ENCODE measurements around the gene VCL.
"Not testable (repeated sequence)": the region's sequence is repeated elsewhere in the genome, so short reads cannot be mapped to it uniquely, and the experiment has no call there.

VCL gene

DNA sequence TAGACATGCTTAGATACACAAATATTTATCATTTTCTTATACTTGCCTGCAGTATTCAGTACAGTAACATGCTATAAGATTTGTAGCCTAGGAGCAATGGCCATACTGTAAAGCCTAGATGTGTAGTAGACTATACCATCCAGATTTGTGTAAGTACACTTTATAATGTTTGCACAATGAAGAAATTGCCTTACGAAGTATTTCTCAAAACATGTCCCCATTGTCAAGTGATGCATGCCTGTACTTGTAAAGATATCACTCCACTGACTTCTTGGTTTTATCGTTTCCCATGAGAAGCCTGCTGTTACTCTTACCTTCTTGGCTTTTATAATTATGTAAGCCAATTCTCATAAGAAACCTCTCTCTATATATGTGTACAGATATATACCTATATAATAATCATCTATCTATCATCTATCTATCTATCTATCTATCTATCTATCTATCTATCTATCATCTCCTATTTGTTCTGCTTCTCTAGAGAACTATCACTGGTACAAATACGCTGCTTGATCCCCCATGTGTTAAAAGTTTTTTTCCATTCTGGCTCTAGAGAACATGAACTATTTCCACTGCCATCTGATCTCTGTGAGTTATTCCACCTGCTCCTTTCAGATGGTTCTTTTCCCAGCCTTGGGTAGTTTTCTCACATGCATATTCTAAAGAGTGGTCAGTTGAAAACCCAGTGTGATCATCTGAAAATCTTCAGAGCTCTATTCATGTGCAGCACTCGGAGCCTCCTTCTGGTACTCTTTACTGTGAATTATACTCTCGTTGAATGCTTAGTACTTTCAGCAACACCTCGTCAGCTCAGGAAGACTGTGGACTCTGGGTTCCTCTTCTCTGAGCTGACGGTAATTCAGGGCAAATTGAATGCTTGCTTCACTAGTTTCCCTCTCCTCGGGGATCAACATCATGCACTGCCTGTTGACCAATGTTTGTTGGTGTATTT, 14.5 kb upstream of the VCL start:
- DNase-seq = no peak
- TF ChIP-seq GATA1 (IDR thresholded peaks at IDR 0.05; ENCODE audit: low read depth, low read length) (no peak), POLR2A (IDR thresholded peaks at IDR 0.05; ENCODE audit: low read length) (no peak)

DNA sequence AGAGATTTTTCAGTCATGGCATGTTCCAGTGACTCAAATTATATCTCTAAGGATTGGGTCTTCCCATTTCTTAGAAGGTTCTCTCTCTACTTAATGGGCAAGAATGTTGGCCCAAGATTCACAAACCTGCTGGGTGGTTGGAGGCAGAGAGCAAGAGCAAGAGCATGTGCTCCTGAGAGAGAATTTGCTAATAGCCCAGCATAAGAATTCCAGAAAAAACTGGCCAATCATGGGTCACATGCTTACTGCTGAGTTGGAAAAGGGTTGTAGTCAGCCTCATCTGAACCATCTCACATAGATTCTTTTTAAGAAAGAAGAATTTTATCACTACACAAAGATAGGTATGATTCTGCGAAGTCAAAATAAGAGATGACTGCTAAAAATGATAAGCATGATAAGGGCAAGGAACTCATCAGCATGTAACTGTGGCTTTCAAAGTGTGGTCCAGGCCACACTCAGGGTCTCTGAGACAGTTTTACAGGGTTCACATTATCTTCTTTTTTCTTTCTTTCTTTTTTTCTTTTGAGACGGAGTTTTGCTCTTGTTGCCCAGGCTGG, 8.2 kb upstream of the VCL start:
- no peak for TF ChIP-seq POLR2A (IDR thresholded peaks at IDR 0.05; ENCODE audit: low read length)
- no peak for TF ChIP-seq GATA1 (IDR thresholded peaks at IDR 0.05; ENCODE audit: low read depth, low read length)
- peak; percentile 15 to 50 for DNase-seq

DNA sequence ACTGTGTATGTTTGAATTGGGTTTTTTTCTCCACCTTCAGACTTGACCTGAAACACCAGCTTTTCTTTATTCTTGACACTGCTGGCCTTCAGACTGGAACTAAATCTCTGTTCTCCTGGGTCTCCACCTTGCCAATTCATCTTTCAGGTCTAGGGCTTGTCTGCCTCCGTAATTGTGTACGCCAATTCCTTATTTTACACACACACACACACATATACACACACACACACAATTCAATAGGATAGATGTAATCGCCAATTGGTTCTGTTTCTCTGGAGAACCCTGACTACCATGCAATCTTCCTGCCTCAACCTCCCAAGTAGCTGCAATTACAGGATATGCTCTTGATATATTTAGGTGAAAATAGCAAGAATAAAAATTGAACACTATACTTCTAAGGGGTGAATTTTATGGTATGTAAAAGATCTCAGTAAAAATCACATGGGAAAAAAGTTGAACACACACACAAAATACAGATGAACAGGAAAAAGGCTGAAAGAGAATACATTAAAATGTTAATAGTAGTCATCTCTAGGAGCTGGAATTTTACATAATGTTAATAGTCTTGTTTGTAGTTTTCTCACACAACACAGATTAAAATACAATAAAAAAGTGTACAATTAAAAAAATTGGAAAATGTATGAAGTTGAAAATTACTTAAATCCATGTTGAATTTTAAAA, 6.6 kb upstream of the VCL start:
- TF ChIP-seq POLR2A (IDR thresholded peaks at IDR 0.05; ENCODE audit: low read length) (no peak), GATA1 (IDR thresholded peaks at IDR 0.05; ENCODE audit: low read depth, low read length) (no peak)
- no peak for DNase-seq

DNA sequence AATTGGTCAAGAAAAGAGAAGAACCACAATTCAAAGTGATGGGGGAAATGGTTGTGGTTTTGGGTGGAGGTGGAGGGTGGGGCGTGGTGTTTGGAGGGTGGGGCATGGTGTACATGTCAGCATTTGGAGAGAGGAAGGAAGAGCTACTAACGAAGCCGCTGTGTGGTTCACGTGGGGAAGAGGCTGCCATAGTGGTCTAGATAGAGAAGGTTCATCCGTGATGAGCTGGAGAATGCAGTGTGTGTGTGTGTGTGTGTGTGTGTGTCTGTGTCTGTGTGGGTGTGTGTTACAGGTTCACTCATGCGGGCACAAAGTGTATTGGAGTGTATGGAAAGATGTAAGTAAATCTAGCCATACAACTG, 6.1 kb upstream of the VCL start:
- peak; percentile 72 to 77 for DNase-seq
- TF ChIP-seq GATA1 (IDR thresholded peaks at IDR 0.05; ENCODE audit: low read depth, low read length) (no peak), POLR2A (IDR thresholded peaks at IDR 0.05; ENCODE audit: low read length) (no peak)

DNA sequence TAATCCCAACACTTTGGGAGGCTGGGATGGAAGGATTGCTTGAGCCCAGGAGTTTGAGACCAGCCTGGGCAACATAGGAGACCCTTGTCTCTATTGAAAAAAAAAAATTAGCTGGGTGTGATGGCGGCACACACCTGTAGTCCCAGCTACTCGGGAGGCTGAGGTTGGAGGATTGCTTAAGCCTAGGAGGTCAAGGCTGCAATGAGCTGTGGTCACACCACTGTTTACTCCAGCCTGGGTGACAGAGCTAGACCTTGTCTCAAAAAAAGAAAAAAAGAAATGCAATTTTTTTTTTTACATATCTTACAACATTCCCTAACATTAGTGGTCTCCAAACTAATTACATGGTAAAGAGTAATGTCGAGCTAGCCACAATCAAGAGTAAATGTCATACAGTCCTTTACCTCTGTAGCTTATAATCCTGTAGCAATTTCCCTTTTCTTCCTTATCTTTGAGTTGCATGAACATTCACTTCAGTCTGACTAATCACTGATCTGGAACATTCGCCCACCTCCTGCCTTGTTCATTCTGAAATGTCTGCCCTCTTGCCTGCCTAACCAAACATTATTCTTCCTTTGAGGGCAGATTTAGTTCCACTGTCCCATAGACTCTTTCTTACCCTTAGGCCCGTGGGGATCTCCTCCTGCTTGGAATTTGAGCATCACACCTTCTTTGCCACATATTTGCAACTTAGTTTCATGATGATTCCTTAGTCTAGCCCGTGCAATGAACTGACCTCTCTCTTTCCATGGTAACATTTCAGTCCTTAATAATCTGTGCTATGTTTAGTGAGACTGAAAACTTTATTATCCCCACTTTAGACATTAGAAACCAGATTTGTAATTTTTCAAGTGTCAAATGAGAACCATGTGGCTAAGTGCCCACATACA, 4.8 kb upstream of the VCL start:
- DNase-seq = peak; percentile 64 to 79
- no peak for TF ChIP-seq POLR2A (IDR thresholded peaks at IDR 0.05; ENCODE audit: low read length)
- TF ChIP-seq GATA1 (IDR thresholded peaks at IDR 0.05; ENCODE audit: low read depth, low read length) = no peak

DNA sequence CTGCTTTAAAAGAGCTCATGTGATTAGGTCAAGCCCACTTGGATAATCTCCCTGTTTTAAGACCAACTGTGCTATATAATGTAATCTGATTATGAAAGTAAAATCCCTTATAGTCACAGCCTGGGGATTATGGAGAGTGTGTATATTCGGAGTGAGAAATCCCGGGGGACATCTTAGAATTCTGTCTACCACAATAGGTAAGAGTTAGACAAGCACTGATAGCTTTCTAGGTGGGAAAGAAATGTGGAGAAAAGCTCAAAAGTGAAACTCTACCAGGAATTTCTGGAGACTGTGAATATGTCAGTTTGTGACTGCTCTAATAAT, 2.9 kb upstream of the VCL start:
- TF ChIP-seq POLR2A (IDR thresholded peaks at IDR 0.05; ENCODE audit: low read length) (no peak), GATA1 (IDR thresholded peaks at IDR 0.05; ENCODE audit: low read depth, low read length) (no peak)
- DNase-seq = no peak

DNA sequence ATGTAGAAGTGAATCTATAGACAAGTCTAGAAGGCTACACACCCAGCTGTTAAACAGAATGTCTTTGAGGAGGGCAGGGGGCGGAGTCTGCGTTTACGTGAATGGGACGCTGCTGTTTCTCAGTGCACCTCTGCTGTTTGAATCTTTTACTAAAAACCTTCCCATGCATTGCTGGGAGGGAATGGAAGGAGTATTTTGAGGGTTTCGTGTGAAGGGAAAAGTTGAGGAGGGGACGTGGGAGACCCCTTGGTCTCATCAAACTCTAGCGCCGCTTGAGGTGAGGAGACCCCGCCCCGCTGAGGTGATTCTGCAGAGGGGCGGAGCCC, 492 bp upstream of the VCL start:
- no peak for TF ChIP-seq POLR2A (IDR thresholded peaks at IDR 0.05; ENCODE audit: low read length)
- no peak for TF ChIP-seq GATA1 (IDR thresholded peaks at IDR 0.05; ENCODE audit: low read depth, low read length)
- peak; percentile 79 to 83 for DNase-seq

DNA sequence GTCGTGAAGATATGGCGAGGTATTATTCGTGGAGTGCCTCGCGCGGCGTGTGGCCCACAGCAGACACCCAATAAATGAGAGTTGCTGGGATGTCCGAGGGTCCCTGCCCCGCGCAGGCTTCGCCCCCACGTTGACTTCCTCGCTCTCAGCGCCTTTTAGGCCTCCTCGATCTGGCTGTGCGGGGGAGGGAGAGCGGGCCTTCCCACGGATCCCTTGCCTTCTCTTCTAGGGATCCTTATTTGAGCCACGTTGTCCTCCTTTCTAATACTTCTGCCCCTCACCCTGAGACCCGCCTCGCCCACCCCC, 660 bp downstream of the VCL start:
- DNase-seq = no peak
- TF ChIP-seq GATA1 (IDR thresholded peaks at IDR 0.05; ENCODE audit: low read depth, low read length) = no peak

DNA sequence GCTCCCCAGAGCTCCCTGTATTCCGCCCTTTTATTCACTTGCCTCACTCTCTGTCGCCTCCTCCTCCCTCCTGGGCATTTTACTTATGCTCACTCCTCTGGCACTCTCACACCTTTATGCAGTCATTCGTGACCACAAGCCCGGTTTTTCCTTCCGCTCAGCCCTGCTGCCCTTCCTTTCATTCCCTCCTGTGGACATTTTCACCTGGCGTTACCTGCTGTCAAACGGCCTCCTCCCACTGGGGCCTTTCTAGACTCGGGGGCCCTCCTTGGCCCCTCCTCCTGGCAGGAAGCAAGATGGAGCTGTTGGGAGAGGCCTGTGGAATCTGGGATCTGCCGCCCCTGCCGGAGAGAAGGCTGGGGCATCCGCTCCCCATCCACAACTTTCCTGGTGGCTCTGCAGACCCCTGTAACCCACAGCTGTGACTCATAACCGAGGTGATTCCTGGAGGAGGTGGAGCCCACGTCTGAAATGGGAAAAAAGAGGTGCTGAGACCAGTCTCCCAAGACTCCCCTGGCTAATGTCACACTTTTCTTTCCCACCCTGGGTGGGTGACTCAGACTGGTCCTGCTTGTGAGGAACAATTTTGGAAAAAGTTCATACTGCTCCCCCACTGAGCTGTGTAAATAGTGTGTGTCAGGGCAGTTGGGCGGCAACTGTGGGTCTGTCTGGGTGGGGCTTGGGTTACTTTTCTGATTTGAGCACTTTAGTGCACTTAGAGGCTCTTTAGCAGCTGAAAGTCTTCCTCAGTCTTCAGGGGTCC, 1.2 kb downstream of the VCL start:
- peak; percentile 14 to 39 for DNase-seq
- no peak for TF ChIP-seq GATA1 (IDR thresholded peaks at IDR 0.05; ENCODE audit: low read depth, low read length)
- TF ChIP-seq POLR2A (IDR thresholded peaks at IDR 0.05; ENCODE audit: low read length) = no peak

DNA sequence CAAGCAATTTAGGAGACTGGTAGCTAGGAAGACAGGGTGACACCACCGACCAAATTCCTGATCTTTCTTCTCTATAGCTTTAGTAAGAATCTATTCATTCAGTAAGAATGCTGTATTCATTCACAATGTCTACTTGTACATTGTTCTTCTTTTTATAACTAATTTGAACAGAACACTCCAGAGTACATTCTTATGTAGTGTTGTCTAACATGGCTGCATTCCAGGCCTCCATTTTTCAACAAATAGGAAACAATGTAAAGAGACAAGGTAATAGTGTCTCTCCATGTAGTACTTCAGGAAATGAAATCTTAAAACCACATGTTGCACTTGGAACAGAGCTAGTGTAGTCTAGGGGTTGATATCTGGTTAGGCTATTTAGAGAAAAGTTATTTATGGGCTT, 1.8 kb downstream of the VCL start:
- DNase-seq = no peak
- TF ChIP-seq POLR2A (IDR thresholded peaks at IDR 0.05; ENCODE audit: low read length) (no peak), GATA1 (IDR thresholded peaks at IDR 0.05; ENCODE audit: low read depth, low read length) (no peak)

DNA sequence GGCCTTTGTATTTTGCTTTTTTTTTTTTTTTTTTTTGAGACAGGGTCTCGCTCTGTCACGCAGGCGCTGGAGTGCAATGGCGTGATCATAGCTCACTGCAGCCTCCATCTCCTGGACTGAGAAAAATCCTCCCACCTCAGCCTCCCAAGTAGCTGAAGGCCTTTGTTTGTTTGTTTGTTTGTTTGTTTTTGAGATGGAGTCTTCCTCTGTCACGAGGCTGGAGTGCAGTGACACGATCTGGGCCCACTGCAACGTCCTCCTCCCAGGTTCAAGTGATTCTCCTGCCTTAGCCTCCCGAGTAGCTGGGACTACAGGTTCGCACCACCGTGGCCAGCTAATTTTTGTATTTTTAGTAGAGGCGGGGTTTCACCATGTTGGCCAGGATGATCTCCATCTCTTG, 2.3 kb downstream of the VCL start:
- DNase-seq = not testable (repeated sequence)

DNA sequence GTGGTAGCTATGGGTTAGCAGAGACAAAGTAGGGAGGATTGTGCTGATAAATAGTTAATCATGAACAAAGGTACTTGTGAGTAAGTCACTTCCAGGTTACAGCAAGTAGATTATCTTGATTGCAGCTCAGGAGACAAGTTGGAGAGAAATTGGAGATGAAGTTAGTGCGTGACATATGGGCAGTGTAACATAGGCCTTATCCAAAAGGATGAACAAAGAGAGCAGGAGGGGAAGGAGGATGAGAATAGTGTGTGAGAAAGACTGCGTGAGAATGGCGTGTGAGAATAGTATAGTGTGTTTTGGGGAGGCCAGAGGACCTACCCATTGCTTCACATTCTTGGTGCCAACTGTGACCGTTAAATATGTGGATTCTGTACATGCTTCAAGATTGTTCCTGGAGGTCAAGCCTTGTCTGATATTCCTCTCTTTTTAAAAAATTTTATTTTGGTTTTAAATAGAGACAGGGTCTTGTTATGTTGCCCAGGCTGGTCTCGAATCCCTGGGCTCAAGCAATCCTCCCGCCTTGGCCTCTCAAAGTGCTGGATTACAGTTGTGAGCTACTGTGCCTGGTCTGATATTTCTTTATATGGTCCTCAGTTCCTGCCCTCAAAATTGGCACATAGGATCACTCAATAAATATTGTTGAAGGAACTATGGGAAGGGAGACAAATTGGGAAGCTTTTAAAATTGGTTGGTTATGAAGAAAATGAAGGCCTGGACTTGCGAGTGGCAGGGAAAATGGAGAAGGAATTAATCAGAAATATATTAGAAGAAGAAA, 3.2 kb downstream of the VCL start:
- no peak for DNase-seq
- TF ChIP-seq GATA1 (IDR thresholded peaks at IDR 0.05; ENCODE audit: low read depth, low read length) (no peak), POLR2A (IDR thresholded peaks at IDR 0.05; ENCODE audit: low read length) (no peak)

DNA sequence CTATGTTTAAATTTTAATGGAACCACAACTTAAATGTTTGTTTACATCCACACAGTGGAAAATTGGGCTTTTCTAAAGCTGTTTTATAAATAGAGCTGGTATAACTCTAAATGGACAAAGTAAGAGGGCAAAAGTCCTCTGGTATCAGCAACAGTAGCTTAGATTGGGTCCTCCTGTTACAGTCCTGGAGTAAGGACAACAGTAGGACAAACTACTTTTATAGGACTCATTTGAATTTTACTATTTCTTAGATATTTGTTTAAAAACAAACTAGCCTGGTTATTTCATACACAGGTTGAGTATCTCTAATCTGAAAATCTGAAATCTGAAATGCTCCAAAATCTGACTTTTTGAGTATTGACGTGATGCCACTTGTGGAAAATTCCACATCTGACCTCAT, 8.4 kb downstream of the VCL start:
- DNase-seq = no peak
- TF ChIP-seq POLR2A (IDR thresholded peaks at IDR 0.05; ENCODE audit: low read length) (no peak), GATA1 (IDR thresholded peaks at IDR 0.05; ENCODE audit: low read depth, low read length) (no peak)
